ENCODE measurements around the gene KREMEN1. TPM values are rescaled to one million over a fixed set of nuclear protein-coding genes. Genes with fewer than 3 reads are reported as not detected.

The KREMEN1 gene
- total RNA-seq, 2 experiments from 2014 or later = not detected

GRCh38 chr22:29044657-29045176 lies 28.1 kb upstream of the KREMEN1 start:
- ChIA-PET POLR2A (no interaction called here), CTCF (no interaction called here)
- Mint-ChIP-seq H3K4me3 (no peak overlapping the region), H3K4me1 (ENCODE audit: low read depth) (no peaks in the 10 kb centered on the region), H3K27ac (no peak overlapping the region), H3K9me3 (no peaks in the 10 kb centered on the region), H3K36me3 (ENCODE audit: low read depth) (no peaks in the 10 kb centered on the region), H3K27me3 (no peaks in the 10 kb centered on the region)
- H3K27me3 ChIP-seq (ENCODE audit: control insufficient read depth in 1 of 2, insufficient read depth in 2 of 2, low read length in 2 of 2) = no peaks in the 10 kb centered on the region
- no peaks in the 10 kb centered on the region for H3K9me3 ChIP-seq (ENCODE audit: control insufficient read depth in 1 of 2, insufficient read depth in 1 of 2, low read length in 2 of 2)
- no peak overlapping the region for H3K4me3 ChIP-seq (ENCODE audit: low read length)
- TF ChIP-seq CTCF (IDR thresholded peaks at IDR 0.05) = no peak
- H3K36me3 ChIP-seq (ENCODE audit: insufficient read depth, low read length) = no peaks in the 10 kb centered on the region
- intact Hi-C loops (cut with DNase I, micrococcal nuclease) = loop anchor here in 1 of 2 experiments (5.0 to 10.0 kb wide), 3 partner anchors 203 to 1020 kb away; no protein-coding TSS in a partner anchor
- no peaks in the 10 kb centered on the region for H3K4me1 ChIP-seq (ENCODE audit: insufficient read depth, low read length)
- no peak overlapping the region for H3K27ac ChIP-seq (ENCODE audit: low read depth in 1 of 2, low read length in 2 of 2)
- ATAC-seq (ENCODE audit: poor library complexity) (no peak), DNase-seq (no peak)

GRCh38 chr22:29048822-29049654 lies 23.8 kb upstream of the KREMEN1 start:
- Histone ChIP-seq H3K27ac (ENCODE audit: low read depth in 1 of 2, low read length in 2 of 2) (no peak overlapping the region), H3K4me1 (ENCODE audit: insufficient read depth, low read length) (no peaks in the 10 kb centered on the region), H3K36me3 (ENCODE audit: insufficient read depth, low read length) (no peaks in the 10 kb centered on the region), H3K9me3 (ENCODE audit: control insufficient read depth in 1 of 2, insufficient read depth in 1 of 2, low read length in 2 of 2) (no peaks in the 10 kb centered on the region), H3K4me3 (ENCODE audit: low read length) (no peak overlapping the region), H3K27me3 (ENCODE audit: control insufficient read depth in 1 of 2, insufficient read depth in 2 of 2, low read length in 2 of 2) (no peaks in the 10 kb centered on the region)
- POLR2A ChIA-PET = no interaction called here
- no peak for TF ChIP-seq CTCF (IDR thresholded peaks at IDR 0.05)
- ATAC-seq (ENCODE audit: poor library complexity) (no peak), DNase-seq (no peak)
- H3K9me3 Mint-ChIP-seq = no peaks in the 10 kb centered on the region
- intact Hi-C loops (cut with DNase I, micrococcal nuclease) = loop anchor here in 1 of 2 experiments (10.0 kb wide), 1 partner anchor 1024 kb away; no protein-coding TSS in a partner anchor
- no peaks in the 10 kb centered on the region for H3K36me3 Mint-ChIP-seq (ENCODE audit: low read depth)
- no peaks in the 10 kb centered on the region for H3K4me1 Mint-ChIP-seq (ENCODE audit: low read depth)
- no peak overlapping the region for H3K27ac Mint-ChIP-seq
- H3K27me3 Mint-ChIP-seq = no peaks in the 10 kb centered on the region
- CTCF ChIA-PET = no interaction called here
- no peak overlapping the region for H3K4me3 Mint-ChIP-seq

- Mint-ChIP-seq H3K27ac (no peak overlapping the region), H3K4me3 (no peak overlapping the region), H3K36me3 (ENCODE audit: low read depth) (no peaks in the 10 kb centered on the region), H3K27me3 (no peaks in the 10 kb centered on the region), H3K4me1 (ENCODE audit: low read depth) (no peaks in the 10 kb centered on the region), H3K9me3 (no peaks in the 10 kb centered on the region)
- ChIA-PET CTCF (no interaction called here), POLR2A (no interaction called here)
- H3K4me1 ChIP-seq (ENCODE audit: insufficient read depth, low read length) = no peaks in the 10 kb centered on the region
- H3K36me3 ChIP-seq (ENCODE audit: insufficient read depth, low read length) = no peaks in the 10 kb centered on the region
- TF ChIP-seq CTCF (IDR thresholded peaks at IDR 0.05) = no peak
- no peak overlapping the region for H3K27ac ChIP-seq (ENCODE audit: low read depth in 1 of 2, low read length in 2 of 2)
- no peaks in the 10 kb centered on the region for H3K9me3 ChIP-seq (ENCODE audit: control insufficient read depth in 1 of 2, insufficient read depth in 1 of 2, low read length in 2 of 2)
- DNase-seq (no peak), ATAC-seq (ENCODE audit: poor library complexity) (no peak)
- no peak overlapping the region for H3K4me3 ChIP-seq (ENCODE audit: low read length)
- H3K27me3 ChIP-seq (ENCODE audit: control insufficient read depth in 1 of 2, insufficient read depth in 2 of 2, low read length in 2 of 2) = no peaks in the 10 kb centered on the region
- intact Hi-C loops (cut with DNase I, micrococcal nuclease) = loop anchor here in 1 of 2 experiments (10.0 kb wide), 1 partner anchor 1025 kb away; no protein-coding TSS in a partner anchor
These were observed 23.1 kb upstream of the KREMEN1 start for GRCh38 chr22:29049655-29050263.

All from CD4-positive, alpha-beta T cell (primary cell).